Measurements from ENCODE around the gene WTIP.

- TF ChIP-seq POLR2A (IDR thresholded peaks at IDR 0.05) (no peak), CTCF (IDR thresholded peaks at IDR 0.05 in 4 of 5, conservative IDR thresholded peaks at IDR 0.05 in 1 of 5) (no peak)
These were observed 43.4 kb downstream of the WTIP start for GRCh38 chr19:34525001-34525400.

Data from gastrocnemius medialis (tissue), 4 donors.